Thyroid gland (tissue), 4 donors: ENCODE results near the gene SLC9A4.

Source experiments
- POLR2A ChIP-seq, 2 donors: fragments of 450-650 bp; IDR thresholded peaks; one replicate each; pipeline ENCODE4 v1.6.1; 2017; ENCODE audit warnings: antibody characterized with exemption in 2 of 2, mild to moderate bottlenecking in 2 of 2, moderate library complexity in 1 of 2
- TF ChIP-seq, protein P1 (sequence below), 6 experiments: fragments of 200-600 bp in 3 of 6; fragments of 450-650 bp in 3 of 6; sonication (generic) in 3 of 6; IDR thresholded peaks; one replicate each; pipeline ENCODE4 v1.5.1; 2016 to 2019; ENCODE audit warnings: antibody characterized with exemption in 6 of 6, mild to moderate bottlenecking in 2 of 6, inconsistent platforms in 1 of 6, moderate library complexity in 1 of 6

DNA sequence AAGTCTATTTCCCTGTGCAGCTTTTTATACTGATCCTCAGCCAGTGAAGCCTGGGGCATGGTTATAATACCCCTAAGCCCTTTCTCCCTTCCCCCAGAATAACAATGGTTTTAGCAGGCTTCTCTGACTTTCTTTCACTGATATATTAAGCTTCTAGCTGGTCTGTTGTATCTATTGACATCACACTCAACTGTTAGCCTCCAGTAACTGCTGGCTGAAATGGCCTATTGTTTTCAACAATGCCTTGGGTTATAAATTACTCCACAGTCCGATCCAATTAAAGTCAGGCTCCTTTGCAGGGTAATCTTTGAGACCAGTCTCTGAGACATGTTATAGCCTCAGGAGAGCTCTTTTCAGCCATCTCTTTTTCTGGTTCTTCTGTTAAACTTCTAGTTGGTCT lies 2.9 kb upstream of the SLC9A4 start:
- TF ChIP-seq, protein P1, sequence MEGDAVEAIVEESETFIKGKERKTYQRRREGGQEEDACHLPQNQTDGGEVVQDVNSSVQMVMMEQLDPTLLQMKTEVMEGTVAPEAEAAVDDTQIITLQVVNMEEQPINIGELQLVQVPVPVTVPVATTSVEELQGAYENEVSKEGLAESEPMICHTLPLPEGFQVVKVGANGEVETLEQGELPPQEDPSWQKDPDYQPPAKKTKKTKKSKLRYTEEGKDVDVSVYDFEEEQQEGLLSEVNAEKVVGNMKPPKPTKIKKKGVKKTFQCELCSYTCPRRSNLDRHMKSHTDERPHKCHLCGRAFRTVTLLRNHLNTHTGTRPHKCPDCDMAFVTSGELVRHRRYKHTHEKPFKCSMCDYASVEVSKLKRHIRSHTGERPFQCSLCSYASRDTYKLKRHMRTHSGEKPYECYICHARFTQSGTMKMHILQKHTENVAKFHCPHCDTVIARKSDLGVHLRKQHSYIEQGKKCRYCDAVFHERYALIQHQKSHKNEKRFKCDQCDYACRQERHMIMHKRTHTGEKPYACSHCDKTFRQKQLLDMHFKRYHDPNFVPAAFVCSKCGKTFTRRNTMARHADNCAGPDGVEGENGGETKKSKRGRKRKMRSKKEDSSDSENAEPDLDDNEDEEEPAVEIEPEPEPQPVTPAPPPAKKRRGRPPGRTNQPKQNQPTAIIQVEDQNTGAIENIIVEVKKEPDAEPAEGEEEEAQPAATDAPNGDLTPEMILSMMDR (IDR thresholded peaks at IDR 0.05) = no peak
- no peak for TF ChIP-seq POLR2A (IDR thresholded peaks at IDR 0.05)
